ENCODE data around the gene SLC4A3. TPM values are rescaled to one million over a fixed set of nuclear protein-coding genes. Genes with fewer than 3 reads are reported as not detected.

The SLC4A3 gene
- polyA plus RNA-seq, 4 donors = 8.2 to 10.6 (median 9.0) TPM

- no peak for DNase-seq (ENCODE audit: low read depth in 4 of 4, low spot score in 3 of 4)
These were observed 3.5 kb downstream of the SLC4A3 start for GRCh38 chr2:219630770-219631405.

- no peak for DNase-seq (ENCODE audit: low read depth in 4 of 4, low spot score in 3 of 4)
These were observed 4.0 kb downstream of the SLC4A3 start for GRCh38 chr2:219631406-219631891.

- DNase-seq (ENCODE audit: low read depth in 4 of 4, low spot score in 3 of 4) = no peak
These were observed 4.7 kb downstream of the SLC4A3 start for GRCh38 chr2:219631904-219632759.

- no peak for DNase-seq (ENCODE audit: low read depth in 4 of 4, low spot score in 3 of 4)
These were observed 5.3 kb downstream of the SLC4A3 start for GRCh38 chr2:219632760-219633105.

GRCh38 chr2:219633276-219634065 lies 6.0 kb downstream of the SLC4A3 start:
- no peak for DNase-seq (ENCODE audit: low read depth in 4 of 4, low spot score in 3 of 4)

GRCh38 chr2:219634171-219634940 lies 6.9 kb downstream of the SLC4A3 start:
- DNase-seq (ENCODE audit: low read depth in 4 of 4, low spot score in 3 of 4) = no peak

GRCh38 chr2:219634951-219635751 lies 7.7 kb downstream of the SLC4A3 start:
- no peak for DNase-seq (ENCODE audit: low read depth in 4 of 4, low spot score in 3 of 4)

GRCh38 chr2:219636144-219636915 lies 8.9 kb downstream of the SLC4A3 start:
- no peak for DNase-seq (ENCODE audit: low read depth in 4 of 4, low spot score in 3 of 4)

- no peak for DNase-seq (ENCODE audit: low read depth in 4 of 4, low spot score in 3 of 4)
These were observed 9.8 kb downstream of the SLC4A3 start for GRCh38 chr2:219636941-219637841.

GRCh38 chr2:219637842-219638185 lies 10.4 kb downstream of the SLC4A3 start:
- no peak for DNase-seq (ENCODE audit: low read depth in 4 of 4, low spot score in 3 of 4)

GRCh38 chr2:219638217-219638947 lies 11.0 kb downstream of the SLC4A3 start:
- DNase-seq (ENCODE audit: low read depth in 4 of 4, low spot score in 3 of 4) = no peak

- DNase-seq (ENCODE audit: low read depth in 4 of 4, low spot score in 3 of 4) = no peak
These were observed 11.7 kb downstream of the SLC4A3 start for GRCh38 chr2:219638948-219639755.

- DNase-seq (ENCODE audit: low read depth in 4 of 4, low spot score in 3 of 4) = no peak
These were observed 14.1 kb downstream of the SLC4A3 start for GRCh38 chr2:219641390-219642068.

- DNase-seq (ENCODE audit: low read depth in 4 of 4, low spot score in 3 of 4) = no peak
These were observed 14.6 kb downstream of the SLC4A3 start for GRCh38 chr2:219642069-219642454.

GRCh38 chr2:219642465-219643083 lies 15.1 kb downstream of the SLC4A3 start:
- DNase-seq (ENCODE audit: low read depth in 4 of 4, low spot score in 3 of 4) = peak; percentile 85 to 91 (median 88)
